Middle frontal gyrus (tissue), 1 donor: ENCODE data around the gene SINHCAF.
"Not testable (repeated sequence)": the region's sequence is repeated elsewhere in the genome, so short reads cannot be mapped to it uniquely, and the experiment has no call there.

Source experiments
- DNase-seq: peaks from one replicate; pipeline ENCODE4 v3.0.0-alpha.2; 2015; ENCODE audit warnings: low spot score; ENCODE audit errors: extremely low spot score

Gene SINHCAF, protein sequence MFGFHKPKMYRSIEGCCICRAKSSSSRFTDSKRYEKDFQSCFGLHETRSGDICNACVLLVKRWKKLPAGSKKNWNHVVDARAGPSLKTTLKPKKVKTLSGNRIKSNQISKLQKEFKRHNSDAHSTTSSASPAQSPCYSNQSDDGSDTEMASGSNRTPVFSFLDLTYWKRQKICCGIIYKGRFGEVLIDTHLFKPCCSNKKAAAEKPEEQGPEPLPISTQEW

DNA sequence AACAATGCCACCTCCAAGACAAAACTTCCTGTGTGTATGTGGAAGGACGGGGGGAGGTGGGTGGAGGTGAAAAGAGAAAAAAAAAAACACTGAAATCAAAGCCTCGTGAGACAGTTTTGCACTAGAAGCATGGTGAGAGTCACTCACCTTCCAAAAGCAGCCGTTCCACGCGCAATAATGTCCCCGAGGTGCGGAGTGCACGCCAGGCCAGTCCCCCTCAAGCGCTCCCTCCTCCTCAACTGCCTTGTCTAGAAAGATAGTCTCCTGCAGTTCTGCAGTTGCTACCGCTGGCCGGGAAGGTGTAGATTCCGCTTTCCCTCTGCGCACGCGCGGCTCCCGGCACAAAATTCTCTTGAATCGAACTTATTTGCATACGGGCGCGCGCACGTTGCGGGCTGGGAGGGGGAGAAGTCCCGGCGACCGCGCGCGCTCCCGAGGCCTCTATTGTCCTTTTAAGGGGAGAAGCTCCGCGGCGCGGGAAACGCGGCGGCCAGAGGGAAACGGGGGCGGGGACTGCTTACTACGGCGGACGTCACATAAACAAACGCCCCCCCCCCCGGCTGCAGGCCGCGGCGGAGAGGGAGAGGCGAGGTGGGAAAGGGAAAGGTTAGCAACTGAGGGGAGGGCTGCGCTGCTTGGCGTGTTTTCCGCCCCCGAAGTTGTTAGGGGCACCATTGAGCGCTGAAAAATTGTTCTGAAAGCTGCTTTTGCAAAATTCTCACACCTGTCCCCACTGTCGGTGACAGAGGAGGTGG lies at the start of gene SINHCAF:
Gene SINHCAF (minus strand): TSS at position 274 of the 755 bp plus-strand sequence. CDS start 27,946 bp downstream, outside the sequence.
- DNase-seq, result peak; percentile 90

DNA sequence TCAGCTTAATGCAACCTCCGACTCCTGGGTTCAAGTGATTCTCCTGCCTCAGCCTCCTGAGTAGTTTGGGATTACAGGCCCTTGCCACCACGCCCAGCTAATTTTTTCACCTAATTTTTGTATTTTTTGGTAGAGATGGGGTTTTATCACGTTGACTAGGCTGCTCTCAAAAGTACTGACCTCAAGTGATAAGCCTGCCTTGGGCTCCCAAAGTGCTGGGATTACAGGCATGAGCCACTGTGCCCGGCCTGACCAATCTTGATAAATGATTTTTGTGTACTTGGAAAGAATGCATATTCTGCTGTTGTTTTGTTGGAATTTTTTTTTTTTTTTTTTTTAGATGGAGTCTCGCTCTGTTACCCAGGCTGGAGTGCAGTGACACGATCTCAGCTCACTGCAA lies 49.5 kb upstream of the SINHCAF start:
- not testable (repeated sequence) for DNase-seq

DNA sequence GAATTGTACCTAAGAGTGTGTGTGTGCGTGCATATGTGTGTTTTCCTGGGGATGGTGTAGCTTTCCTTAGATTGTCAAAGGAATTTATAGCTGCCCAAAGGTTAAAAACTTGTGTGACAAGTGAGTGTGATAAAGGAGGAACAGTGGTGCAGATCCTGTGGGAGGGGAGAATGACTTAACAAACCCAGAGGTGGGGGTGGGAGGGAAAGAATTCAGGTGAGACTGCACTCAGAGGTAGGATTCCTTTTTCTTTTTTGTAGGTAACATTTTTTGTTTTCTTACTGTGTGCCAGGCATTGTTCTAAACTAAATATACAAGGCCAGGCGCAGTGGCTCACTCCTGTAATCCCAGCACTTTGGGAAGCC lies 45.3 kb upstream of the SINHCAF start:
- no peak for DNase-seq

DNA sequence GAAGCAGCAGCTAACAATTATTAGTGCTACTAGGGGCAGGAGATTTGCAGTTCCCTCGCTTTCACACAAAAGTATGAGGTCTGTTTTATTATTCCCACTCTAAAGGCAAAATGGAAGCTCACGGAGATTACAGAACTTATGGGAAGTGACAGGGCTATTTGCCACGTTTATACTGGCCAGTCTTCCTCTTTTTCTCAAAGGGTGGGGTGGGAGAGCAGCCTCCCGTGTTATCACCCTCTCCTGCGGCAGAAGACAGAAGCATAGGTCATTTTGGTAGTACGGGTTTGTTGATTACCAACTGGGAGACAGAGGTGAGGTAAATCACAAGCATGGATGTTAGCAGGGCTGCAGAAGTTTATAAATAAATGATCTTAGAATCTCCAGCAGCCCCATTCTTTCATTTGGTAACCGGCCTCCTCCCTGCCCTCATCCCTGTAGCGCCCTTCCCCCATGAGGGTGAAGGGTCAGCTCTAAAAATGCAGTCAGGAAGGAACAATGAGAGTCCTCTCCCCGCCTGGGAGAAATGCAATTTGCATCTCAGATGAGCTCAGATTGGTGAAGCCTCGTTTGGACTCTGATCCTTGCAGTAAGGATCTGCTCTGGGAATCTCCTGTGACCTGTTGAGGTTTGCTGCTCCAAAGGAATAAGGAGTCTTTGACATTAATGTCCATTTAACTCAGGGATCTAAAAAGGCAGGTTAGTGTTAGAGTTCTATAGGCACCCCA lies 44.7 kb upstream of the SINHCAF start:
- no peak for DNase-seq

DNA sequence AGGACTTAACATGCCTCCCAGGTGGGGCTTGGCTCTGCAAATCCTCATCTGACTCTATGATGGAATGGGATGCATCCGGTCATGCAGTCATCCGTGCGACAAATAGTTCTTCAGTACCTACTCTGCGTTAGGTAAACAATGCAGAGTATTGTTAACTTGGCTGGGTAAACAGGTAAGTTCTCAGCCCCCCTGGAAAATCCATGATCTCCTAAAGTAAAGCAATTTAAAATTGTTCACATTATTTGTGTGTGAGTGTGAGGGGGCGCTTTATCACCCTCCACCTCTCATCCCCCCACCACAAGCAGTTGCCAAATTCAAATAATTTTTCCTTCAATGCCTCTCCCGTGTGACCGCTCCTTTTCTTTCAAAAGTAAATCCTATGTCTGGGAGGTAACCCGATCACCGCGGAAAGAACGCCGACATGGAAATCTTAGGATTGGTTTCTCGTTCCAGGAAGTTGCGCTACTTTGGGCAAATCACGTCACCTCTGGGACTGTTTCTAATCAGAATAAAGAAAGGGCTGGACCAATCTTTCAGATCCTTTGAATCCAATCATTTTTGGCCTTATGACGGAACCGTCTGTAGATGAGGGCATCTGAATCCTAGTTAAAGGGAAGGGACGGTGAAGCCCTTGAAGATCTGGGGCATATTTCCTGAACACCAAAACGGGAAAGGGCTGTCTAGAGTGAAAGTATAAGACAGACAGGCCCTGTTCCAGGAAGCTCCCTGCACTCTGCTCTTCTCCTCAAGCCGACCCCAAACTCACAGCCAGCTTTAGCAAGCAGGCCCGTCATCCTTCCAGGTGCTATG lies 44.0 kb upstream of the SINHCAF start:
- no peak for DNase-seq

DNA sequence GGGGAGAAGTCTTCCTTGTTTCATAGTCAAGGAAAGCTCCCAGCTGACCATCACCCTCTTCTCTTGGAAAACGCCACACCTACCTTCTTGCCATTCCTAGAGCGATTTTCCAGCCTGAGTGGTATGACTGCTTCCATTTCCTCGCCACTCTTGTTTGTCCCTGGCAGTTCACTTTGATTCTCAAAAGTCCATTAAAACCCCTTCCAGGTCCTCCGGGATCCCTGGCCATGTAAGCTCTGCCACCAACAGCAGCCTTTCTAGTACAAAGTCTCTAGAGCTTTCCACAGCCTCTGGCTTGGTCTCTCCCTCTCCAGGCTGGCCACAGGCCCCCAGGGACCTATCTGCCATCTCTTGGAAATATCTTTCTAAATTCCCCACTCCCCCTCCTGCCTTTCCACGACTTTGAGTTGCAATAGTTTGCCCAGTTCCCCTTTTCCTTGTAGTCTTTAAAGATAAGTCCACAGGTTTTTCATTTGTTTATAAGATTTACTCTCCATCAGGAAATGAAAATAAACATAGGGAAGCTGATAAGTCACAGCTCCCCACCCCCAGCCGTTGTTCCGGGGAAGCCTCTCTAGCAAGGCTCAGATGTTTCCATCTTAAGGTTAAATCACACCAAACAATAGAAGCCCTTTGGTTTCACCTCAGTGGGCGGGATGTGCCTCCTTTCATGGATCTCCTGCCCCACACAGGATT lies 42.9 kb upstream of the SINHCAF start:
- DNase-seq, result no peak

DNA sequence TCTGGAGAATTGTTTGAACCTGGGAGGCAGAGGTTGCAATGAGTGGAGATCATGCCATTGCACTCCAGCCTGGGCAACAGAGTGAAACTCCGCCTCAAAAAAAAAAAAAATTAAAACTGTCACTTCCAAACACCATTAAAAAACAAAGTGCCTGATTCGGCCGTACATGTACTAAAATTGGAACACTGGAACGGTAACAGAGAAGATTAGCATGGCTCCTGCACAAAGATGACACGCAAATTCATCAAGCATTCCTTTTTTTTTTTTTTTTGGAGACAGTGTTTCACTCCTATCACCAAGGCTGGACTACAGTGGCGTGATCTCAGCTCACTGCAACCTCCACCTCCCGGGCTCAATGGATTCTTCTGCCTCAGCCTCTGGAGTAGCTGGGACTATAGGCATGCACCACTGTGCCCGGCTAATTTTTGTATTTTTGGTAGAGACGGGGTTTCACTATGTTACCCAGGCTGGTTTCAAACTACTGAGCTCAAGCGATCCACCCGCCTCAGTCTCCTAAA lies 40.2 kb upstream of the SINHCAF start:
- no peak for DNase-seq

DNA sequence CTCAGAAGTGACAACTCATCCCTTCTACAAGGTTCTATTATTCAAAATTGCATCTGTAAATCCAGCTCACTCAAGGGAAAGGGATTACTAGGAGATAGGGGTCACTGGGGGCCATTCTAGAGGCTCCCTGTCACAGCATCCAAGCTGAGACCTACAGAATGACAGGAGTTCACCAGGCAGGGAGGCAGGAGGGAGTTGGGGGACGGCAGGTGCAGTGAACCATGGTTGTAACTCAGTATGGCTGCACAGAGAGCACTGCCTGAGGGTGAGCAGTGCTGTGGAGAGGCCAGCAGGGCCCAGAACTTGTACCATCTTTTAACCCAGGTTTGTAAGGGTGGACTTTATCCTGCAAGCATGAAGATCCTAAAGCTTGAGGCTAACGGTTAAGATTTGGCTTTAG lies 37.9 kb upstream of the SINHCAF start:
- DNase-seq, result no peak

DNA sequence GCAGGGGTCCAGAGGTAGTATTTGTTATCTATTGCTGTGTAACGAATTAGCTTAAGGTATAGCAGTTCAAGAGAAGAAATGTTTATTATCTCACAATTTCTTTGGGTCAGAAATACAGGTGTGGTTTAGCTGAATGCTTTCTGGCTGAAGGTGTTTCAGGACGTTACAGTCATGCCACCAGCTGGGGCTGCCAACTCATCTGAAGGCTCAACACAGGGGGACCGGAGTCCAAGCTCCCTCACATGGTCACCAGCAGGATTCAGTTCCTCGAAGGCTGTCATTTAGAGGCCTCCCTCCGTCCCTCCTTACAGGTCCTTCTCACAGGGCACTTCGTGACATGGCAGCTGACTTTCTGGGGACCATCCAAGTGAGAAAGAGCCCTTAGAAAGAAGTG lies 37.5 kb upstream of the SINHCAF start:
- DNase-seq, result no peak

DNA sequence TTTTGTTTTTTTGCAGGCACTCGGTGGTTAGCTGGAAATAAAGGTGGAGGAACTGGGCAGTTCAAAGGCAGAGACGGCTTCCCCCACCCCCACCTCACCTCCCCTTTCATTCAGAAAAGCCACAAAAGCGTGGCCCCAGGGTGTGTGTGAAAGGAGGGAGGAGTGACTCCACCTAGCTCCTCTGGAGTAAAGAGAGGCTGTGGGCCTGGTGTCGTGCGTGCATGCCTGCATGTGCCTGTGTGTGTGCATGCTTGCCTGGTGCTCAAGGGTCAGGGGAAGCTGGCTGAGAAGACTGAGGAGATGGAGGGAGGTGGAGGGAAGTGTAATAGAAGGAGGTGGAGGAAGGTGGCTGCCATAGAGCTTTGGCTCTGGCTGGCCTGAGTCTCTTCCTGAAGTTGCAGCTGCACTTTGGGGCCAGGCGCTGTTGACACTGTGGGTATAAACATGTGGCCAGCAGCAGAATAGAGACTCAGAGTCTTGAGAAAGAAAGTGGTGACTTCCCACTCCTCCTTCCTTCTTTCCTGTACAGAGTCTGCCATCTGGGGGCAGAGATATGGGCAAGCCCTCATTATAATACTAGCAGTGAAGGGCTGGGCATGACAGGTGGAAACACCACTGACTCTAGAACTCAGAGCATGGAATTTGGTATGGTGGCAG lies 36.9 kb upstream of the SINHCAF start:
- no peak for DNase-seq

DNA sequence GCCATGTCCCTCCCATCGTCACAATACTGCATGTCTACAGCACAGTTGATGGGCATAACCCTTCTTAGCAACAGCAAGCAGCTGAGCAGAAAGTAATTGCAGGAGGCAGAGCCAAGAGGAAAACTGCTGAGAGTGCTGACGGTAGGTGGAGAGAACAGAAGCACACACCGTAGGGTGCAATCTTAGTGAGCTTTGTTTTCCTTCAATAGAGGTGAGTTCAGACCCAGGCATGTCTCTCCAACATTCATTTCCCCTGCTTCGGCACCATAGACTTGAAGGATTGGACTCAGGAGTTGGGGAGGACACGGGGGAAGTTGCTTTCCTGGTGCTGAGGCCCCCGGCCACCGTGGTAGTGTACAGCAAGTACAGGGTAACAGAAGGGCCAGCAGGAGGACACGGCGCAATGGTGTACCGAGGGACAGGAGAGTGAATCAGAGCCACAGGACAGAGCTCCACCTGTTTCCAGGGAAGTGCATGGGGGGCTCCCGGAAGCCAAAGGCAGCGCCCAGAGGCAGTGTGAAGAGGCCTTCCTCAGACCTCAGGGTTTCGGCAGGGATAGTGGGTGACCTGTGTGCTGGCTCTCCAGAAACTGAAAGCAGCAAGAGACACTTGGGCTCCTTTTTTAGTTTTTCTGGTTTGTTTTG lies 36.3 kb upstream of the SINHCAF start:
- DNase-seq, result no peak

DNA sequence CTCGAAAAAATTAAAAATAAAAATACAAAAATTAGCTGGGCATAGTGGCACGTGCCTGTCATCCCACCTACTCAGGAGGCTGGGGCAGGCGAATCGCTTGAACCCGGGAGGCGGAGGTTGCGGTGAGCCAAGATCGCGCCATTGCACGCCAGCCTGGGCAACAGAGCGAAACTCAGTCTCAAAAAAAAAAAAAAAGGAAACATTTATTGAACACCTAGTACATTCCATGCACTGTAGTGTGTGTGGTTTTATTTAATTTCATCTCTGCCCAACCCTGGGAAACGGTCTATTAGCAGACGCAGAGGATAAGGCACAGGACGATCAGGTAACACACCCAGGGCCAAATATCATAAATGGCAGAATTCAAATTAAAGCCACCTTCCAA lies 35.8 kb upstream of the SINHCAF start:
- DNase-seq, result no peak

DNA sequence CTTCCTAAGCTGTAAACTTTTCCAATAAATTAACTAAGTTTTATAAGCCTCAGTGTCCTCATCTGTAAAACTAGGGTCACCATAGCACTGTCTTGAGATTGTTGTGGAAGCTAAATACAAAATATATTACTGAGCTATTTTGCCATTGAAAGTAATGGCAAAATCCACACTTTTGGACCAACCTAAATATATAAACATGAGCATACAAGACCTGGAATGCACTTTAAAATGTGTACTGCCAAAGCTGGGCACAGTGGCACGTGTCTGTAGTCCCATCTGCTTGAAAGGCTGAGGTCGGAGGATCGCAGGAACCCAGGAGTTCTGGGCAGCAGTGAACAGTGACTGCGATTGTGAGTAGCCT lies 29.8 kb upstream of the SINHCAF start:
- DNase-seq, result no peak

DNA sequence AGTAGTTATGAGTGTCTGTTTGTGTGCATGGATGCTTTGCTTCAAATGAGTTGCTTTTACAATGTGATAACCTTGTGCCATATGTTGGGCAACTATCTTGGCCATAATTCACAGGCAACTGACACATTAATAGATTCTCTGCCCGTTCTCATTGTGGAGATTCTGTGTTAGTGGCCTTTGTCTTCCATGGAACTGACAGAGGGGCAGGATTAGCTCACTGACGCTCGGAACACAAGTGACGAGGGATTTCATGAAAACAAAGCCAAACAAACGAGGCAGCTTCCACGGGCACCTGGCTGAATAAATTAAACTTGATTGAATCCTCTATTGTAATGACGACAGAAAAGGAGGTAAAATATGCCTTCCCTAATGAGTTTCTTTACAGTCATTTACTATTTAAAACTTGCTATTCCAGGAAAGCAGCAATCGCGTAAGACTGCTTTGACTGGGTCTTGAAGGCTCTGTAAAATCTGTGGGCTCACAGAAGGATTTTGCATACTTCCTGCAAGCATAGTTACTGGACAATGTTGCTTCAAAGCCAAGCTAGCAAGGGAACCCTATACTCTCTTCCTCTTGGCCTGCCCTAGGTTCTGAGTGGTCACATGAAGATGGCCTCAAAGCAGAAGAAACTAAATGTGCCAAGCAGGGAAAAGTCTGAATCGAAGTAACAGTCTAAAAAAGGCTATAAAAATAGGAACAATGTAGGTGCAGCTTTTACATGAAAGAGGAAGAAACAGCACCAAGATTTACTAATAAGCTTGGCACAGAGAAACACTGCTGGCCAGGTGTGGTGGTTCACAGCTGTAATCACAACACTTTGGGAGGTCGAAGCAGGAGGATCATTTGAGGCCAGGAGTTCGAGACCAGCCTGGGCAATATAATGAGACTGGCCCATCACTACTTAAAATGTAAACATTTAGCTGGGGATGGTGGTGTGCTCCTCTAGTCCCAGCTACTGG lies 28.1 kb upstream of the SINHCAF start:
- DNase-seq, result no peak

DNA sequence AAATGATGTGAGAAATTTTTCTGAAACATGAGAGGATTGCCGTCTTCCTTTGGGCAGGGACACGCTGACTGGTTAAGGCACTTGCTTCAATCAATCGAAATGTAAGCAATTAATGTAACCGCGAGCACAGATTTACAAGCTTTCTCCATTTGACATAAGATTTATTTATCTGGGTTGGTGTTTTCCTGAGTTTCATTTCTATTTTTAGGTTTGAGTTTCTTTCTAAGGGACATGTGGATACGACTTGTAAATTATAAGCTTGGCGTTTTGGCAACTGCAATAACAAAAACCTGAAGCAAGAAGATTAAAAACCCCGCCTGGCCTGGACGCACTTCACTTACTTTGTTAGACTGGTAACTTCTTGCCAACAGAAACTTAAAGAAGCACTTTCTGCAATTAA lies 20.3 kb upstream of the SINHCAF start:
- DNase-seq, result no peak

DNA sequence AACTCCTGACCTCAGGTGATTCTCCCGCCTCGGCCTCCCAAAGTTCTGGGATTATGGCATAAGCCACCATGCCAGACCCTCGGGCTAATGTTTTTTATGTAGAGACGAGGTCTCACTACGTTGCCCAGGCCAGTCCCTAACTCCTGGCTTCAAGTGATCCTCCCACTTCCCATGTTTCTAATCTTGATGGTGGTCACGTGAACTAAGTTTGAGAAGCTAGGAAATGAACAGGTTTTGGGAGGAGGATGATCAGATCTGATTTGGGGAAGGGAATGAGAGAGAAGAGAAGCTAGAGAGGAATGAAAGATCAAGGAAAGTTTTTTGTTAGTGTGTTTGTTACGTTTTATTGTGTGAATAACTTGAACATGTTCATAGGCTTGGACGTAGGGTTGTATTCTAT lies 17.2 kb upstream of the SINHCAF start:
- no peak for DNase-seq

DNA sequence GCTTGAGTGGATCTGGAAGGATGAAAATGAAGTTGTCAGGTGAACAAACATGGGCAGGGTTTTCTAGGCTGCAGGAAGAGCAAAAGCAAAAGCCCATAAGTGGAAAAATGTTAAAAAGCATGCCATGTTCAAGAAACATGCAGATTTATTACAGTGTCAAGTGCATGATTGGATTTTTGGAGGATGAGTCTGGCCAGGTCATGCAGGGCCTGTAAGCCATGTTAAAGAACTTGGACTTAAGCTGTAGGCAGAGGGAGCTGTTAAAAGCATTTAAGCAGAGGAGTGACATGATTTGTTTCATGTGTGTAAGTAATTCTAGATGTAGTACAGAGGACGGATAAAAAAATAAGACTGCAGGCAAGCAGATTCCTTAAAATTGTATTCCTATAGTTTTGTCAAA lies 16.3 kb upstream of the SINHCAF start:
- no peak for DNase-seq

DNA sequence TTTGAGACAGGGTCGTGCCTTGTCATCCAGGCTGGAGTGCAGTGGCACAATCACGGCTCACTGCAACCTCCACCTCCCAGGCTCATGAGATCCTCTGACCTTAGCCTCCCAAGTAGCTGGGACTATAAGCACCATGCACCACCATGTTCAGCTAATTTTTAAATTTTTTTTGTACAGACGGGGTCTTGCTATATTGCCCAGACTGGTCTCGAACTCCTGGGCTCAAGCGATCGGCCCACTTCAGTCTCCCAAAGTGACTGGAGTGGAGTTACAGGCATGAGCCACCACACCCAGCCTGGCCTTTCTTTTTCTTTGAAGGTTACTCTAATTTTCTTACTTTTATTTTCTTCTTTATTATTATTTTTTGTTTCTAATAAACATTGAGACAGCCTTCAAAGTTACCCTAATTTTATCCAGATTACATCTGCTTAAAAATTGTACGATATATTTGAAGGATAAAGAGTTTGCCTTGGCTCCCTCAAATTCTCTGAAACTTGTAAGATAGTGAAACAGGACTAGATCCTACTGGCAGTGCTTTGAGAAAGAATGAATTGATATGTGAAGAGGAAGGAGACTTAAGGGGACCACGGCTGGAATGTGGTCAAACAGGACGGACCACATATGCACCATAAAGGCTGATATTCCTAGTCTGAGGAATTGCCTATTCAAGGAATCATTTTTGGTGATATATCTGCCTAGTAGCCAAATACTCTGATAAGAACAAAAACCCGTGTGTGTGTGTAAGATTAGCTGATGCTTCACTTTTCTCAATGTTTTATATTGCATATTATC lies 14.1 kb upstream of the SINHCAF start:
- no peak for DNase-seq
